ENCODE data around the gene MYCT1. TPM values are rescaled to one million over a fixed set of nuclear protein-coding genes. Genes with fewer than 3 reads are reported as not detected.

The MYCT1 gene
- total and polyA plus RNA-seq, 2 of the 8 experiments (the other 6 are each of a cell fraction or from before 2014, with no cell fraction given) = 0.39 to 3.3 TPM

DNA sequence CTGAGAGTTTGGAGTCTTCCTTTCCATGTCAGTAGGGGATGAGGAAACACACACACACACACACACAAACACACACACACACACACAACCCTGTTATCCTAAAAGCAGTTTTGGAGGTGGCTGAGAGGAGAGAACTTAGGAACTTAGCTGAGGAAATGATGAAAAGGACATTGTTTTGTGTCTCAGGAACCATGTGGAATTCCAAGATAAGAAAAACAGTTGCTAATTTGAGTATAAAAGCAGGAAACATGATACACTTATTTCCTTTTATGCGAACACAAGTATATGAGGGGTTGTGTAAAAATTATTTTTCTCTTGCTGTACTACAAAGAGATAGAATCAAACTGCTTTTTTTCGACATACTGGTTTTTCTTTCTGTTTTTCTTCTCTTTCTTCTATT is at the start of gene MYCT1 (continued):
- TF ChIP-seq, protein P1, sequence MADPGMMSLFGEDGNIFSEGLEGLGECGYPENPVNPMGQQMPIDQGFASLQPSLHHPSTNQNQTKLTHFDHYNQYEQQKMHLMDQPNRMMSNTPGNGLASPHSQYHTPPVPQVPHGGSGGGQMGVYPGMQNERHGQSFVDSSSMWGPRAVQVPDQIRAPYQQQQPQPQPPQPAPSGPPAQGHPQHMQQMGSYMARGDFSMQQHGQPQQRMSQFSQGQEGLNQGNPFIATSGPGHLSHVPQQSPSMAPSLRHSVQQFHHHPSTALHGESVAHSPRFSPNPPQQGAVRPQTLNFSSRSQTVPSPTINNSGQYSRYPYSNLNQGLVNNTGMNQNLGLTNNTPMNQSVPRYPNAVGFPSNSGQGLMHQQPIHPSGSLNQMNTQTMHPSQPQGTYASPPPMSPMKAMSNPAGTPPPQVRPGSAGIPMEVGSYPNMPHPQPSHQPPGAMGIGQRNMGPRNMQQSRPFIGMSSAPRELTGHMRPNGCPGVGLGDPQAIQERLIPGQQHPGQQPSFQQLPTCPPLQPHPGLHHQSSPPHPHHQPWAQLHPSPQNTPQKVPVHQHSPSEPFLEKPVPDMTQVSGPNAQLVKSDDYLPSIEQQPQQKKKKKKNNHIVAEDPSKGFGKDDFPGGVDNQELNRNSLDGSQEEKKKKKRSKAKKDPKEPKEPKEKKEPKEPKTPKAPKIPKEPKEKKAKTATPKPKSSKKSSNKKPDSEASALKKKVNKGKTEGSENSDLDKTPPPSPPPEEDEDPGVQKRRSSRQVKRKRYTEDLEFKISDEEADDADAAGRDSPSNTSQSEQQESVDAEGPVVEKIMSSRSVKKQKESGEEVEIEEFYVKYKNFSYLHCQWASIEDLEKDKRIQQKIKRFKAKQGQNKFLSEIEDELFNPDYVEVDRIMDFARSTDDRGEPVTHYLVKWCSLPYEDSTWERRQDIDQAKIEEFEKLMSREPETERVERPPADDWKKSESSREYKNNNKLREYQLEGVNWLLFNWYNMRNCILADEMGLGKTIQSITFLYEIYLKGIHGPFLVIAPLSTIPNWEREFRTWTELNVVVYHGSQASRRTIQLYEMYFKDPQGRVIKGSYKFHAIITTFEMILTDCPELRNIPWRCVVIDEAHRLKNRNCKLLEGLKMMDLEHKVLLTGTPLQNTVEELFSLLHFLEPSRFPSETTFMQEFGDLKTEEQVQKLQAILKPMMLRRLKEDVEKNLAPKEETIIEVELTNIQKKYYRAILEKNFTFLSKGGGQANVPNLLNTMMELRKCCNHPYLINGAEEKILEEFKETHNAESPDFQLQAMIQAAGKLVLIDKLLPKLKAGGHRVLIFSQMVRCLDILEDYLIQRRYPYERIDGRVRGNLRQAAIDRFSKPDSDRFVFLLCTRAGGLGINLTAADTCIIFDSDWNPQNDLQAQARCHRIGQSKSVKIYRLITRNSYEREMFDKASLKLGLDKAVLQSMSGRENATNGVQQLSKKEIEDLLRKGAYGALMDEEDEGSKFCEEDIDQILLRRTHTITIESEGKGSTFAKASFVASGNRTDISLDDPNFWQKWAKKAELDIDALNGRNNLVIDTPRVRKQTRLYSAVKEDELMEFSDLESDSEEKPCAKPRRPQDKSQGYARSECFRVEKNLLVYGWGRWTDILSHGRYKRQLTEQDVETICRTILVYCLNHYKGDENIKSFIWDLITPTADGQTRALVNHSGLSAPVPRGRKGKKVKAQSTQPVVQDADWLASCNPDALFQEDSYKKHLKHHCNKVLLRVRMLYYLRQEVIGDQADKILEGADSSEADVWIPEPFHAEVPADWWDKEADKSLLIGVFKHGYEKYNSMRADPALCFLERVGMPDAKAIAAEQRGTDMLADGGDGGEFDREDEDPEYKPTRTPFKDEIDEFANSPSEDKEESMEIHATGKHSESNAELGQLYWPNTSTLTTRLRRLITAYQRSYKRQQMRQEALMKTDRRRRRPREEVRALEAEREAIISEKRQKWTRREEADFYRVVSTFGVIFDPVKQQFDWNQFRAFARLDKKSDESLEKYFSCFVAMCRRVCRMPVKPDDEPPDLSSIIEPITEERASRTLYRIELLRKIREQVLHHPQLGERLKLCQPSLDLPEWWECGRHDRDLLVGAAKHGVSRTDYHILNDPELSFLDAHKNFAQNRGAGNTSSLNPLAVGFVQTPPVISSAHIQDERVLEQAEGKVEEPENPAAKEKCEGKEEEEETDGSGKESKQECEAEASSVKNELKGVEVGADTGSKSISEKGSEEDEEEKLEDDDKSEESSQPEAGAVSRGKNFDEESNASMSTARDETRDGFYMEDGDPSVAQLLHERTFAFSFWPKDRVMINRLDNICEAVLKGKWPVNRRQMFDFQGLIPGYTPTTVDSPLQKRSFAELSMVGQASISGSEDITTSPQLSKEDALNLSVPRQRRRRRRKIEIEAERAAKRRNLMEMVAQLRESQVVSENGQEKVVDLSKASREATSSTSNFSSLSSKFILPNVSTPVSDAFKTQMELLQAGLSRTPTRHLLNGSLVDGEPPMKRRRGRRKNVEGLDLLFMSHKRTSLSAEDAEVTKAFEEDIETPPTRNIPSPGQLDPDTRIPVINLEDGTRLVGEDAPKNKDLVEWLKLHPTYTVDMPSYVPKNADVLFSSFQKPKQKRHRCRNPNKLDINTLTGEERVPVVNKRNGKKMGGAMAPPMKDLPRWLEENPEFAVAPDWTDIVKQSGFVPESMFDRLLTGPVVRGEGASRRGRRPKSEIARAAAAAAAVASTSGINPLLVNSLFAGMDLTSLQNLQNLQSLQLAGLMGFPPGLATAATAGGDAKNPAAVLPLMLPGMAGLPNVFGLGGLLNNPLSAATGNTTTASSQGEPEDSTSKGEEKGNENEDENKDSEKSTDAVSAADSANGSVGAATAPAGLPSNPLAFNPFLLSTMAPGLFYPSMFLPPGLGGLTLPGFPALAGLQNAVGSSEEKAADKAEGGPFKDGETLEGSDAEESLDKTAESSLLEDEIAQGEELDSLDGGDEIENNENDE (IDR thresholded peaks at IDR 0.05; ENCODE audit: insufficient replicate concordance, low read length) = no peak
- no peak for TF ChIP-seq FOSL1 (IDR thresholded peaks at IDR 0.05; ENCODE audit: insufficient read depth, low read depth, low read length)
- TF ChIP-seq GABPA (IDR thresholded peaks at IDR 0.05; ENCODE audit: borderline replicate concordance, insufficient read depth, low read length) = no peak
- no peak for TF ChIP-seq RXRA (IDR thresholded peaks at IDR 0.05; ENCODE audit: insufficient read depth, low read depth, low read length)
- TF ChIP-seq BACH1 (IDR thresholded peaks at IDR 0.05; ENCODE audit: low read length) = no peak
- TF ChIP-seq, protein P2, sequence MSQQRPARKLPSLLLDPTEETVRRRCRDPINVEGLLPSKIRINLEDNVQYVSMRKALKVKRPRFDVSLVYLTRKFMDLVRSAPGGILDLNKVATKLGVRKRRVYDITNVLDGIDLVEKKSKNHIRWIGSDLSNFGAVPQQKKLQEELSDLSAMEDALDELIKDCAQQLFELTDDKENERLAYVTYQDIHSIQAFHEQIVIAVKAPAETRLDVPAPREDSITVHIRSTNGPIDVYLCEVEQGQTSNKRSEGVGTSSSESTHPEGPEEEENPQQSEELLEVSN (IDR thresholded peaks at IDR 0.05) = no peak
- no peak for TF ChIP-seq SRF (IDR thresholded peaks at IDR 0.05; ENCODE audit: low read depth, low read length)
- no peak for TF ChIP-seq KDM1A (IDR thresholded peaks at IDR 0.05; ENCODE audit: borderline replicate concordance, low read length)
- TF ChIP-seq, protein P3, sequence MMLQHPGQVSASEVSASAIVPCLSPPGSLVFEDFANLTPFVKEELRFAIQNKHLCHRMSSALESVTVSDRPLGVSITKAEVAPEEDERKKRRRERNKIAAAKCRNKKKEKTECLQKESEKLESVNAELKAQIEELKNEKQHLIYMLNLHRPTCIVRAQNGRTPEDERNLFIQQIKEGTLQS (IDR thresholded peaks at IDR 0.05; ENCODE audit: insufficient read depth, low read depth, low read length) = no peak
